ENCODE measurements around the gene ARL8A.

- TF ChIP-seq CTCF (IDR thresholded peaks at IDR 0.05; ENCODE audit: poor library complexity) (no peak), EZH2 (IDR thresholded peaks at IDR 0.05; ENCODE audit: borderline replicate concordance) (no peak), EZH2phosphoT487 (IDR thresholded peaks at IDR 0.05; ENCODE audit: low read depth, severe bottlenecking, unreplicated experiment) (no peak)
These were observed 15.9 kb upstream of the ARL8A start, which contains the start of gene PTPN7 for GRCh38 chr1:202160377-202160940.

Measured in hepatocyte (in vitro differentiated cells).